ENCODE results near the gene PRSS57.
"Not testable (repeated sequence)": the region's sequence is repeated elsewhere in the genome, so short reads cannot be mapped to it uniquely, and the experiment has no call there.

Gene PRSS57

DNA sequence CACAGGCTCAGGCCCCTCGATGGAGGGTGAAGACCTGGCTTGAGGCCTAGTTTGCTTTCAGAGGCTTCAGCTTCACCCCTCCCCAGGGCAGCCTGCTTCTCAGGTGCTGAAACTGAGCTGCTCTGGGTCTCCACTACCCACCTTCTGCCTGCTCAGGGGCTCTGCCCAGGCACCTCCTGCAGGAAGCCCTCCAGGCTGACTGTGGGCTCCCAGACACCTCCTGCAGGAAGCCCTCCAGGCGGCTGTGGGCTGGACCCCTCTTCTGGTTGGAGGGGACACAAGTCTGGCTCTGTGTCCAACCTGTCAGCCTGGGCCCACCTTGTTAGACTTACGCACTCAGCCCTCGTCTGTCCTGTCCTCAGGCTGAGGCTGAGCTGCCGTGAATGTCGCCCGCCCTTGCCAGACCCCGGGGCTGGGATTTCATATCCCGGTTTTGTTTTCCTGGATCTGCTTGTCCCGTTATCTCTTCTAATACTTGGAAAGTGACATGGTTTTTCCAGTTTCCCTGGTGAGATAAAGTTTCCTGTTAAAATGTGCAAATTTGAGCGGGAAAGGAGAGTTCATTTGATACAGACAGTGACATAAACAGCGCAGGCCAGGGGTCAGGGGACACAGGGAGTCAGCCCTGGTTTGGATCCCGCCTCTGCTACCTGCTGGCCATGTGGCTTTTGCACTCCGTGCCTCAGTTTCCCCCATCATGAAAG lies 34.9 kb upstream of the PRSS57 start:
- TF ChIP-seq GATA1 (IDR thresholded peaks at IDR 0.05; ENCODE audit: low read depth, low read length) = no peak
- no peak for TF ChIP-seq POLR2A (IDR thresholded peaks at IDR 0.05; ENCODE audit: low read length)
- DNase-seq = no peak

GRCh38 chr19:729564-729963 lies 34.3 kb upstream of the PRSS57 start:
- DNase-seq = not testable (repeated sequence)

DNA sequence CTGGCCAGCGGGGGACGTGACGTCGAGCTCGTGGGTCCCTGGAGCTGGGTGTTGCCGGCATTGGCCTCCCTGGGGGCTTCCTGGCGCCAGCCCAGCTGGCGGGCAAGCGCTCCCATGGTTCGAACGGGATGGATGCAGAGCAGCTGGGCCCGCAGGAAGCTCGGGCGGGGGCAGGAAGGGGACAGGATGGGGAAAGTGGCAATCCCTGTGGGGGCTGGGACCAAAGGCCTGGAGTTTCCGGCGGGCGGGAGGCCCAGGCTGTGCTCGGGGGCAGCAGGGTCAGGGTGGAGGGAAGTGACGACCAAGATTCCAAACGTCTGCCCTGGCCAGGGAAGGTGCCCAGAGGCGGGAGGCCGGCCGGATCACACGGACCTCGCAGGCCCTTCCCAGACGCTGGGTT lies 32.8 kb upstream of the PRSS57 start:
- TF ChIP-seq GATA1 (IDR thresholded peaks at IDR 0.05; ENCODE audit: low read depth, low read length) (no peak), POLR2A (IDR thresholded peaks at IDR 0.05; ENCODE audit: low read length) (no peak)
- DNase-seq = no peak

- TF ChIP-seq GATA1 (IDR thresholded peaks at IDR 0.05; ENCODE audit: low read depth, low read length) = no peak
- no peak for TF ChIP-seq POLR2A (IDR thresholded peaks at IDR 0.05; ENCODE audit: low read length)
- DNase-seq = no peak
Measured at GRCh38 chr19:726993-727956, 32.0 kb upstream of the PRSS57 start.

GRCh38 chr19:725461-726089 lies 30.3 kb upstream of the PRSS57 start:
- TF ChIP-seq POLR2A (IDR thresholded peaks at IDR 0.05; ENCODE audit: low read length) (no peak), GATA1 (IDR thresholded peaks at IDR 0.05; ENCODE audit: low read depth, low read length) (no peak)
- no peak for DNase-seq

- TF ChIP-seq GATA1 (IDR thresholded peaks at IDR 0.05; ENCODE audit: low read depth, low read length) (no peak), POLR2A (IDR thresholded peaks at IDR 0.05; ENCODE audit: low read length) (no peak)
- DNase-seq = no peak
Measured at GRCh38 chr19:723714-724113, 28.5 kb upstream of the PRSS57 start.

DNA sequence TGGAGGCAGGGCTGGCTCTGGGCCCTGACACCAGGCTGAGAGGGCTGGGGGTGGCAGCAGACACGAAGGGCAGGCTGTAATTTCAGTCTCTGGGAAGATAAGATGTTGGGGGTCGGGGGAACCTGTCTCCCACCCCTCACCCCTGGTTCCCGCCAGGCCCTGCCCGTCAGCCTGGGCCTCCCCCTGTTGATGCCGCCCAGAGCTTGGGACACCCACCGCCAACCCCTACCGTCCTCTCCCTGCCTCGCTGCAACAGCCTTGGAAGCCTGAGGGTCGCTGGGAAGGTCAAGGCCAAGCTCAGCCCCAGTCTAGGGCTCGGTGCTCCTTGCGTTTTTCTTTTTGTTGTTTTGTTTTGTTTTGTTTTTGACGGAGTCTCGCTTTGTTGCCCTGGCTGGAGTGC lies 28.0 kb upstream of the PRSS57 start:
- no peak for DNase-seq
- no peak for TF ChIP-seq GATA1 (IDR thresholded peaks at IDR 0.05; ENCODE audit: low read depth, low read length)
- TF ChIP-seq POLR2A (IDR thresholded peaks at IDR 0.05; ENCODE audit: low read length) = no peak

GRCh38 chr19:722553-723101 lies 27.4 kb upstream of the PRSS57 start:
- no peak for DNase-seq
- no peak for TF ChIP-seq POLR2A (IDR thresholded peaks at IDR 0.05; ENCODE audit: low read length)

DNA sequence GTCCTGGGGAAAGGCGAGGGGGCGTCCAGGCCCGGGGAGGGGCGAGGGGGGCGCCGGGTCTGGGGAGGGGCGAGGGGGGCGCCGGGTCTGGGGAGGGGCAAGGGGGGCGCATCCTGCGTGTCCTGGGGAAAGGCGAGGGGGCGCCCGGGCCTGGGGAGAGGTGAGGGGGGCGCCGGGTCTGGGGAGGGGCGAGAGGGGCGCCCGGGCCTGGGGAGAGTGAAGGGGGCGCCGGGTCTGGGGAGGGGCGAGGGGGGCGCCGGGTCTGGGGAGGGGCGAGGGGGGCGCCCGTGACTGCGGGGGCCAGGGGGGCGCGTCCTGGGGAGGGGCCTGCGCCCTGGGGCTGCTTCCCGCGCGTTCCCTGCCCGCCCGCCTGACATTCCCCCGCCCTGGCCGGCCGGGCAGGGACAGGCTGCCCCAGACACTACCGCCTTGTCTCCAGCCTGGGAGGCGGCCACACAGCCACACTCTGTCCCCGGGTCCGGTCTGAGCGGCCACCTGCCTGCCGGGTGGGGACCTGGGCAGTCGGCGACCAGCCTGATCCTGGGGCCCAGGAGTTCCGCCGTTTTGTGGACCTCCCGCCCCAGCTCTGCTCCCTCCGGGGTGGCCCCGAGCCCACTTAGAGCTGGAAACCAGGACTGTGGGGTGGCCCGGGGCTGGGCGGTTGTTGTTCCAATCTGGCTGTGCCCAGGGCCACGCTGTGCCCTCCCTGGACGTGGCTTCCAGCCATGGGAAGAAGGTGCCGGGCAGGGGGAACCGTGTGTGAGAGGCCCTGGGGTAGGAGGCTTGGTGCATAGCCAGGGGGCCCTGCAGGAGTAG lies 25.3 kb upstream of the PRSS57 start:
- TF ChIP-seq POLR2A (IDR thresholded peaks at IDR 0.05; ENCODE audit: low read length) (no peak), GATA1 (IDR thresholded peaks at IDR 0.05; ENCODE audit: low read depth, low read length) (no peak)

GRCh38 chr19:719636-720344 lies 24.5 kb upstream of the PRSS57 start:
- TF ChIP-seq GATA1 (IDR thresholded peaks at IDR 0.05; ENCODE audit: low read depth, low read length) (no peak), POLR2A (IDR thresholded peaks at IDR 0.05; ENCODE audit: low read length) (no peak)
- DNase-seq = no peak

More for the DNA sequence above, 25.3 kb upstream of the PRSS57 start:
- no peak for DNase-seq

DNA sequence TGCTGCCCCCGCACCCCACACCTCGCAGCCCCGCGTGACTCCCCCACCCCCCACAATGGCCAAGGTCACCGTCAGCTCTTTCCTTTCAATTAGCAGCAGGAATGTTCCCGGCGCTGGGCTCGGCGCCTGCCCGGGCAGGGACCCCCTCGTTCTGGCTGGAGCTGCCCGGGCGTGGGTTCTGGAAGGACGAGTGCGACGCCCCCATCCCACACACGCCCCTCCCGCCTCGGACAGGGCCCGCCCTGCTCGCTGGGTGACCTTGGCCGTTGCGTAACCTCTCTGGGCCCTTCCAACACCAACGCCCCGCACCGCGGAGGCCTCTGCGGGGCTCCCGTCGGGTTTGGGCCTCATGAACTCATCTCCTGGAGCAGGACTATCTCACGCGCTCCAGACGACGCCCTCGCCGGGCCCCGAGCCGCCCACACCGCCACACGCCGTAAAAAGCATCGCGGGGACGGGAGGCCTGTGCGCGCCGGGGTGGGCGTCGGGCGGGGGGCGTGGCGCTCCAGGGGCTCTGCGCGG lies 23.8 kb upstream of the PRSS57 start:
- TF ChIP-seq POLR2A (IDR thresholded peaks at IDR 0.05; ENCODE audit: low read length) (no peak), GATA1 (IDR thresholded peaks at IDR 0.05; ENCODE audit: low read depth, low read length) (no peak)
- DNase-seq = peak; percentile 31 to 34

DNA sequence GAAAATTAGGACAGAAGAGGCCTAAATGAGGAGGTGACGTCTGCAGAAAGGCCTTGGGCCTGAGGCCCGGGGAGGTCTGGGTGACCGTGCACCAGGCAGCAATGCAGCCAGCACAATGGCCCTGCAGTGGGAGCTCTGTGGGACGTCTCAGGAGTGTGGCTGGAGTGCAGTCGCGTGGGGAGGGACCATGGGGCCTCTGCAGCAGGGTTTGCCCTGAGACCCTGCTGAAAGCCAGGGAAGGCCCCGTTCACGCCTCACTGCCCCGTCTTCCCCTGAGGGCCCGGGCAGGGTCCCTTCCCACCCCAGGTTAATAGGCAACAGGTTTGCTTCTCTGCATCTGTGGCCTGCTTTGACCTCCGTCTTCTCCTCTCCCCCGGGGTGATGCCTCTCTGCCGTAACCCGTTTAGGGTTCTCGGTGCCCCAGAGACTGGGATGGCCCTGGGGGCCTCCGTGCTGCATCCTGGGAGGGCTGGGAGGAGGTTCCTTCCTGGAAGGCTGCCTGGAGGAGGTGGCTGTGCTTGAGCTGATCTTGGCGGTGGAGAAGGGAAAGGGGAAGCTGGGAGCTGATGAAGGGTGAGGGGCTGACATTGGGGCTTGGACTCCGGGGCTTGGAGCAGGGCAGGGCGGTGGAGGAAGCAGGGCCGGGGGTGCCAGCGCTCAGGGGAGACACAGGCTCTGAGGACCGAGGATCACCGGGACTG lies 23.1 kb upstream of the PRSS57 start:
- DNase-seq = no peak
- TF ChIP-seq POLR2A (IDR thresholded peaks at IDR 0.05; ENCODE audit: low read length) (no peak), GATA1 (IDR thresholded peaks at IDR 0.05; ENCODE audit: low read depth, low read length) (no peak)

Data from erythroblast (primary cell).